Suppressor macrophage (primary cell): Measurements from ENCODE around the gene RETN.
A peak's percentile ranks its signal among the peaks of the same experiment; 100 is the strongest.

Experiments used
- DNase-seq, 4 experiments: peaks; one replicate each; pipeline ENCODE4 v3.0.0-alpha.2; 2020 to 2022

RETN gene

GRCh38 chr19:7685546-7686445 is 16.9 kb downstream of the RETN start:
- no peak for DNase-seq

- no peak for DNase-seq
These were observed 18.3 kb downstream of the RETN start for GRCh38 chr19:7687177-7687576.

- DNase-seq = no peak
These were observed 20.3 kb downstream of the RETN start for GRCh38 chr19:7689165-7689564.

- no peak for DNase-seq
These were observed 22.0 kb downstream of the RETN start for GRCh38 chr19:7690779-7691258.

- no peak for DNase-seq
These were observed 22.6 kb downstream of the RETN start for GRCh38 chr19:7691497-7691896.

GRCh38 chr19:7692417-7693088 is 23.7 kb downstream of the RETN start:
- DNase-seq = no peak

GRCh38 chr19:7694499-7694898 is 25.6 kb downstream of the RETN start:
- DNase-seq = peak in 1 of 4 experiments; percentile 33

- no peak for DNase-seq
These were observed 29.0 kb downstream of the RETN start for GRCh38 chr19:7697721-7698287.

- peak in 3 of 4 experiments; percentile 25 to 48 (median 39) for DNase-seq
These were observed 29.7 kb downstream of the RETN start for GRCh38 chr19:7698583-7698982.

- DNase-seq = no peak
These were observed 30.2 kb downstream of the RETN start for GRCh38 chr19:7699003-7699402.

- peak; percentile 24 to 58 (median 46) for DNase-seq
These were observed 30.9 kb downstream of the RETN start for GRCh38 chr19:7699417-7700401.

- no peak for DNase-seq
These were observed 32.3 kb downstream of the RETN start for GRCh38 chr19:7701049-7701653.

GRCh38 chr19:7701654-7702457 is 33.0 kb downstream of the RETN start, which contains the start of gene FCER2:
Gene FCER2 (minus strand): TSS chr19:7702131. CDS start chr19:7699760, 2,371 bp downstream.
- DNase-seq = peak; percentile 68 to 81 (median 77)

- DNase-seq = no peak
These were observed 34.5 kb downstream of the RETN start for GRCh38 chr19:7703332-7703731.

- DNase-seq = no peak
These were observed 35.6 kb downstream of the RETN start for GRCh38 chr19:7704280-7705060.

GRCh38 chr19:7705387-7706187 is 36.7 kb downstream of the RETN start:
- DNase-seq = peak; percentile 89 to 94 (median 93)

GRCh38 chr19:7706188-7706954 is 37.5 kb downstream of the RETN start:
- peak; percentile 11 to 66 (median 50) for DNase-seq

- DNase-seq = peak; percentile 34 to 69 (median 60)
These were observed 38.2 kb downstream of the RETN start for GRCh38 chr19:7706955-7707456.
